Ascending aorta (tissue), 2 donors: ENCODE results near the gene ATP5ME. TPM values are rescaled to one million over a fixed set of nuclear protein-coding genes. Genes with fewer than 3 reads are reported as not detected.

Experiments
- DNase-seq, 2 donors: peaks; one replicate each; pipeline ENCODE4 v3.0.0-alpha.2; 2019; ENCODE audit warnings: low spot score in 2 of 2
- H3K27ac ChIP-seq, 2 donors: fragments of 200-600 bp; sonication (generic); one replicate each; pipeline ENCODE4 v1.5.1; 2016 to 2017; ENCODE audit warnings: mild to moderate bottlenecking in 1 of 2
- H3K27me3 ChIP-seq: fragments of 200-600 bp; sonication (generic); one replicate; pipeline ENCODE4 v1.5.1; 2017
- H3K36me3 ChIP-seq, 2 donors: fragments of 200-600 bp; sonication (generic); one replicate each; pipeline ENCODE4 v1.5.1; 2016
- H3K4me1 ChIP-seq, 2 donors: fragments of 200-600 bp; sonication (generic); one replicate each; pipeline ENCODE4 v1.5.1; 2016 to 2017; ENCODE audit warnings: mild to moderate bottlenecking in 1 of 2
- H3K4me3 ChIP-seq, 2 donors: fragments of 200-600 bp; sonication (generic); one replicate each; pipeline ENCODE4 v1.5.1; 2016 to 2017; ENCODE audit warnings: mild to moderate bottlenecking in 1 of 2
- H3K9me3 ChIP-seq, 2 donors: fragments of 200-600 bp; sonication (generic); one replicate each; pipeline ENCODE4 v1.5.1; 2016
- CTCF ChIP-seq, 3 experiments: fragments of 200-600 bp in 2 of 3; fragments of 450-650 bp in 1 of 3; sonication (generic) in 2 of 3; IDR thresholded peaks; one replicate each; pipeline ENCODE4 v1.5.1; 2016 to 2019; ENCODE audit warnings: antibody characterized with exemption in 3 of 3, mild to moderate bottlenecking in 1 of 3, moderate library complexity in 1 of 3
- intact Hi-C: fragments of 100-400 bp; cut with DNase I; formaldehyde crosslinking; loops from one replicate; pipeline ENCODE4 v1.15.1; 2023
- total RNA-seq: library from RNA; depleted of rRNA; stranded (reverse); fragments of >200 nt; gene quantifications from one replicate; pipeline ENCODE4 v1.1.0, GENCODE V29; 2016

The ATP5ME gene
- total RNA-seq, 1 donor from 2014 or later, result not detected

- Histone ChIP-seq H3K27me3 (no peaks in the 10 kb centered on the region), H3K27ac (no peak overlapping the region), H3K4me1 (no peaks in the 10 kb centered on the region), H3K36me3 (no peaks in the 10 kb centered on the region), H3K9me3 (no peaks in the 10 kb centered on the region), H3K4me3 (no peak overlapping the region)
- no peak for DNase-seq
- no peak for TF ChIP-seq CTCF (IDR thresholded peaks at IDR 0.05)
- intact Hi-C loops, result no loop called here
Observed at GRCh38 chr4:660401-660800, 13.7 kb downstream of the ATP5ME start.

- intact Hi-C loops, result no loop called here
- no peak for TF ChIP-seq CTCF (IDR thresholded peaks at IDR 0.05)
- no peak for DNase-seq
- no peaks in the 10 kb centered on the region for H3K36me3 ChIP-seq
- H3K9me3 ChIP-seq, result no peaks in the 10 kb centered on the region
- H3K27ac ChIP-seq, result no peak overlapping the region
- H3K27me3 ChIP-seq, result no peaks in the 10 kb centered on the region
- no peaks in the 10 kb centered on the region for H3K4me1 ChIP-seq
- H3K4me3 ChIP-seq, result no peak overlapping the region
Observed at GRCh38 chr4:659851-660250, 14.2 kb downstream of the ATP5ME start.

- H3K27ac ChIP-seq, result no peak overlapping the region
- DNase-seq, result no peak
- no peaks in the 10 kb centered on the region for H3K36me3 ChIP-seq
- no peaks in the 10 kb centered on the region for H3K4me1 ChIP-seq
- H3K4me3 ChIP-seq, result no peak overlapping the region
- intact Hi-C loops, result no loop called here
- no peaks in the 10 kb centered on the region for H3K27me3 ChIP-seq
- no peak for TF ChIP-seq CTCF (IDR thresholded peaks at IDR 0.05)
- no peaks in the 10 kb centered on the region for H3K9me3 ChIP-seq
Observed at GRCh38 chr4:658681-659667, 15.1 kb downstream of the ATP5ME start.

GRCh38 chr4:657834-658667 lies 16.0 kb downstream of the ATP5ME start:
- no peak for DNase-seq
- intact Hi-C loops, result no loop called here
- no peaks in the 10 kb centered on the region for H3K9me3 ChIP-seq
- no peaks in the 10 kb centered on the region for H3K27me3 ChIP-seq
- TF ChIP-seq CTCF (IDR thresholded peaks at IDR 0.05), result no peak
- no peak overlapping the region for H3K4me3 ChIP-seq
- no peaks in the 10 kb centered on the region for H3K36me3 ChIP-seq
- H3K27ac ChIP-seq, result no peak overlapping the region
- no peaks in the 10 kb centered on the region for H3K4me1 ChIP-seq

- no peak overlapping the region for H3K27ac ChIP-seq
- intact Hi-C loops, result no loop called here
- no peaks in the 10 kb centered on the region for H3K36me3 ChIP-seq
- H3K9me3 ChIP-seq, result no peaks in the 10 kb centered on the region
- no peak overlapping the region for H3K4me3 ChIP-seq
- DNase-seq, result no peak
- H3K27me3 ChIP-seq, result no peaks in the 10 kb centered on the region
- H3K4me1 ChIP-seq, result no peaks in the 10 kb centered on the region
- no peak for TF ChIP-seq CTCF (IDR thresholded peaks at IDR 0.05)
Observed at GRCh38 chr4:657338-657833, 16.7 kb downstream of the ATP5ME start.
